NCI-H226 (cell line): ENCODE data around the gene VSTM2B.
"Not testable (repeated sequence)": the region's sequence is repeated elsewhere in the genome, so short reads cannot be mapped to it uniquely, and the experiment has no call there.

Experiments used
- DNase-seq: peaks from one replicate; pipeline ENCODE4 v3.0.0-alpha.2; 2015

The VSTM2B gene

DNA sequence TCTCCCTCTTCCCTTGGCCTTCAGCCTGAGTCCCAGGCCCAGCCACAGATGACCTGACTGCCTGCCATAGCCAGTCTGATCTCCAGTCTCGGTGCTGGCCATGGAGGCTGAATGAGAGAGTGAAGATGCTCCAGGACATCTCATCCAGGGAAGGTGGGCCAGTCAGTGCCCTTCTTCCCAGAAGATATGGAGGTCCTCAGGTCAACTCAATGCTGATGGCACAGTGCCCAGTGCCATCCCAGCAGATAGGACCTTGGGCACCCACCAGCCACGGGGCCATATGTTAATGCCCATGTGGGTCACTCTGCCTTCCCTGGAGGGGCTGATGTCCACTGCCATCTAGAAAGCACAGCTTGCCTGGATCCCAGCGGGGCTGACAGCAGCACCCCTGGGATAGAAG is 7.2 kb downstream of the VSTM2B start:
- DNase-seq, result no peak

- no peak for DNase-seq
These were observed 8.1 kb downstream of the VSTM2B start for GRCh38 chr19:29533578-29534544.

DNA sequence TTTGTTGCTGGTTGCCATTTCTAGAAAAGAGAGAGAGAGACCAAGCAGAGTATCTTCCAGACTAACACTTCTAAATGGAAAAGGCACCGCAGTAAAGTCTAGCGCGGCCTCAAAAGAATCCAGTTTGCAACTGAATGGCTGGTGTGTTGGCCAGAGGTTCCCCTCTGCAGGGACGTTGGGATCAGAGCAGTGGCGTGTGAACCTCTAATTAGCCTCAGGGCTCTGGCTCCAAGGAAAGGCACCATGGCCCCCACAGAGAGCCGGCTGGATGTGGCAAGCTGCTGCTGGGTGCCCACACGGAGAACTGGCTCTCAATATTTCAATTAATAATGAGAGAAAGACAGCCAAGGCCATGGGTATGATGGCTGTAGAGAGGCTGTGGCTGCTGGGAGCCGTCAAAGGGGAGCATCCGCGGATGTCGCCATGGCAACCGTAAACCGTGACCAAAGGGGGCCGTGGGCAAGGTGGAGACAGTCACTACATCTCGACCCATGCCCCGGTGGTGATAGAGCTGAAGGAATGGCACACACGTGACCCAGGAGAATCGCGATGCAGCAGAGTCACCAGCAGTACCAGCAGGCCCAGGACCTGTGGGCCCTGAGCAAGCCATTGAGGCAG is 9.5 kb downstream of the VSTM2B start:
- no peak for DNase-seq

DNA sequence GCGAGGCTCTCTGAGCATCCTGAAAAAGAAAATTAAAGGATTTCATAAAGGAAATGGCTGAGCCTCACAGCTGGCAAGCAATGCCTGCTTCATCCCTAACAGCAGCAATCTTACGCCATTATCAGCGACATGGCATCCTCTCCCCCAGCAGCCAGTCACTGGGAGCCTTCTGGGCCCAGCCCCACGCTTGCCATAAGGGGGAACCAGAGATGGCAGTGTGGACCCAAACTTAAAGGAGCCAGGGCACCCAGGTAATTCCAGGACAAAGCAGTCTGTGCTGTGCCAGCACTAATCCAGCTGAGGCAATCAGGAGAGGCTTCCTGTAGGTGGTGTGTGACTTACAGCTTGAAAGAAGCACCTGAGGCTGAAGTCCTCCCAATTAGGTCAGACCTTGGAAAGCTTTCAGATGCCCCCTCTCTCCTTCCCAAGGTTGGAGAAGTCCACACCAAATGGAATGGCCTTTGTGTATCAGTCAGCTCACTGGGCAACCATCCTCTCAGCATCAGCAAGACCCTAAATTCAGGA is 10.3 kb downstream of the VSTM2B start:
- no peak for DNase-seq

GRCh38 chr19:29537181-29537580 is 11.4 kb downstream of the VSTM2B start:
- no peak for DNase-seq

DNA sequence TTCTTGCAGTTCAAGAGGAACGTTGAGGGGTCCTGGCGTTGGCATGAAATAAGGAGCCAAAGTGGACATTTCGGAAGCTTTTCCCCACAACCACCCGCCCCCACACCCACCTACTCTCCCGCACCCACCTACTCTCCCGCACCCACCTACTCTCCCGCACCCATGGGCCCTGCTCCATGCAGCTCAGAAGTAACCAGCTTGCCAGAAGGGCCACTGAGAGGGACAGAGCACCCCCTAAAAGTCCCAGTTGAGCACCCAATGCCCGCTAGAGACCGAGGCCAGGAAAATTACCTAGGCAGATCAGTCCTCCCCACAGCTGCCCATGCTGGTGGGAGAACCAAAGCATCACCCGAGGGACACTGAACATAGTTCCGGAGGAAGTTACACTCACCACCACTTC is 11.8 kb downstream of the VSTM2B start:
- no peak for DNase-seq

- DNase-seq, result no peak
These were observed 12.4 kb downstream of the VSTM2B start for GRCh38 chr19:29538146-29538545.

DNA sequence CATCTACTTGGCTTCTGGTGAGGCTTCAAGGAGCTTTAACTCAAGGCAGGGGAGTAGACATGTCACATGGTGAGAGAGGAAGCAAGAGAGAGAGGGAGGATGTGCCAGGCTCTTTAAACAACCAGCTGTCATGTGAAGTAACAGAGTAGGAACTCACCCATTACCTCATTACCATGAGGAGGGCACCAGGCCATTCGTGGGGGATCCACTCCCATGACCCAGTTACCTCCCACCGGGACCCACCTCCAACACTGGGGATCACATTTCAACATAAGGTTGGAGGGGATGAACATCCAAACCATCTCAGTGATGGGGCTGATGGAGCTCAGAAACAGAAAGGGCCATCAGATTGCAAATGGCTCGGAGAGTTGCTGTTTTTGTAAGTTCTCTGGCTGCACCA is 12.9 kb downstream of the VSTM2B start:
- no peak for DNase-seq

GRCh38 chr19:29539131-29539530 is 13.3 kb downstream of the VSTM2B start:
- no peak for DNase-seq

DNA sequence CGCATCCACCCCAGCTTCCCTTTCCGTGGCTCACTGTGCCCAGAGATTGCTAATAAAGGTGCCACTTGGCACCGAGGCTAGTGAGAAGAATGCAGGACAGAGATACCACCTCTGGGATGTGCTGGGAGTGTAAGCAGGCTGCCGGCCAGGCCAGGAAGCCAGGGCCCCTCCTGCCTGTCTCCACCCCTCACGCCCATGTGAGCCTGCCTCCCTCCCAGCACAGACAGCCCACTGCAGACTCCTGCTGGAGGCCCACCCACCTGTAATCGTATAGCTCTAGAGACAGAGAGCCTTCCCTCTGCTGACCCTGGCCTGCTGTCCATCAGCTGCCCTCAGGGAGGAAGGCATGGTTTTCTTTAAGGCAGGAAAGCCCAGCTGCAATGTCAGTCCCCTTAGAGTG is 13.9 kb downstream of the VSTM2B start:
- DNase-seq, result no peak

DNA sequence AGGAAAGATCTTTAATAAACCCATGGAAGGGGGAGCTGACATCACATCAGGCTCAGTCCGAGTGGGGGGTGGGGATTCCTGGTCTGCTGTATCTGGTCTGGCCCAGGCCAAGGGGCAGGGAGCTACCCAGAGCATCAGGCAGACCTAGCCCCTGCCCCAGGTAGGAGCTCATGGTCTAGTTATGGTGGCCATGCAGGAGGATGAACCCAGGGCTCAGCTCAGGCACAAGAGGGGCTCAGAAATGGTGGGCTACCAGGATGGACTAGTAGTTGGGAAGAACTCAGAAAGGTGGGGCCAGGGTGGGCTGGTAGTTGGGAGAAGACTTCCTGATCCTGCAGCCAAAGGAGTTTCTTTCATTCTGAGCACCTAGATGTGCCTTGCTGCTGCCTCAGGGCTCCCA is 14.3 kb downstream of the VSTM2B start:
- DNase-seq, result no peak

DNA sequence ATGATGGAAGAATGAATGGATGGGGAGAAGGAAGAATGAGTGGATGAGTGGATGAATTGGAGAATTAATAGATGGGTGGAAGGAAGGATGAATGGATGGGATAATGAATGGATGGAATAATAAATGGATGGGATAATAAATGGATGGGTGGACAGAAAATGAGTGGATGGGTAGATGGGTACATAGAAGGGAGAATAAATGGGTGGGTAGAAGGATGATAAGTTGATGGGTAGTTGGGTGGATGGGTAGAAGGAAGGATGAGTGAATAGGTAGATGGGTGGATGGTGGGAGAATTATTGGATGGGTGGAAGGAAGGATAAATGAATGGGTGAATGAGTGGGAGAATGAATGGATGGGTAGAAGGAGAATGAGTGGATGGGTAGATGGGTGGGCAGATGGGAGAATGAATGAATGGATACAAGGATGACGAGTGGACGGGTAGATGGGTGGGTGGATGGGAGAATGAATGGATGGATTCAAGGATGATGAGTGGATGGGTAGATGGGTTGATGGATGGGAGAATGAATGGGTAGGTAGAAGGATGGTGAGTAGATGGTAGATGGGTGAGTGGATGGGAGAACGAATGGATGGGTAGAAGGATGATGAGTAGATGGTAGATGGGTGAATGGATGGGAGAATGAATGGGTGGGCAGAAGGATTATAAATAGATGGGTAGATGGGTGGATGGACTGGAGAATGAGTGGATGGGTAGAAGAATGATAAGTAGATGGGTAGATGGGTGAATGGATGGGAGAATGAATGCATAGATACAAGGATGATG is 15.9 kb downstream of the VSTM2B start:
- DNase-seq, result no peak

GRCh38 chr19:29542327-29542726 is 16.5 kb downstream of the VSTM2B start:
- DNase-seq, result no peak

DNA sequence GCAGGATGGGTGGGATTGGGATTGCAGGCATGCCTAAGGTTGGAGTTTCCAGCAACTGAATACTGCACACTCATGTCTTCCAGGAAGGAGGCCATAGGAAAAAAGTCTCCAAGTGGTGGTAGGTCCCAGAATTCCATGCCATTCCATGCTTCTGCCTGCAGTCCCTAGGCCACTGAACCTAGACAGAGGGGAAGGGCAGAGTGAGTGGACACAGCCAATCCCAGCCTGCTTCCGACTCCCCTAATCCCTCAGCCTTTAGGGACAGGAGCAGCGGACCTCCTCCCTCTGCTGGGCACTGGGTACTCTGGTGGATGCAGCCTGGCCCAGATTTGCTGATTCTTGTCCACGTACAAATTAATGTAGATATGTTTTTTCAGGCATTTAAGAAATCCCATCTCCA is 17.0 kb downstream of the VSTM2B start:
- no peak for DNase-seq

DNA sequence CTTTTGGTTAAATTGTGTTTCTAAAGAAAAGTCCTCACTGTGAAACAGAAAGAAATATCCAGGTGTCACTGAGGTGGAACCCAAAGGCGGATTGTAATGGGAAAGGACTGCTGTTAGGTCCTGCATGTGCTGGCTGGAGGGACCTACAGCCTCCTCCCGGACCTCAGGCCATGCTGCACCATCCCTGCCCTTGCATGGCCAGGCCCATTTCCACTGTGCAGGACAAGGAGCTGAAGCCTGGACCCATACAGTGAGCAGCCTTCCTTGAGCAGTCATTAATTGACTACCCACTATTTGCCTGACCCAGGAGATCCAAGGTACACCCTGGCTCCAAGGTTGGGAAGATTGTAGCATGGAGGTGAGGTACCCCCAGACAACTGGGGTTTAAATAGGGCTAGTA is 17.6 kb downstream of the VSTM2B start:
- DNase-seq, result no peak

GRCh38 chr19:29544656-29545360 is 19.0 kb downstream of the VSTM2B start:
- DNase-seq, result no peak

DNA sequence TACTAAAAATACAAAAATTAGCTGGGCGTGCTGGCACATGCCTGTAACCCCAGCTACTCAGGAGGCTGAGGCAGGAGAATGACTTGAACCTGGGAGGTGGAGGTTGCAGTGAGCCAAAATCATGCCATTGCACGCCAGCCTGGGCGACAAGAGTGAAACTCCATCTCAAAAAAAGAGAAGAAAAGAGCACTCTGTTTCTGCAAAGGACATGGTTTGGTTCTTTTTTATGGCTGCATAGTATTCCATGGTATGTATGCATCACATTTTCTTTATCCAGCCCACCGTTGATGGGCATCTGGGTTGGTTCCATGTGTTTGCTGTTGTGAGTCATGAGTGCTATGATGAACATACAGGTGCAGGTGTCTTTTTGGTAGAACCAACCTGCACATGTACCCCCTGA is 19.7 kb downstream of the VSTM2B start:
- not testable (repeated sequence) for DNase-seq

DNA sequence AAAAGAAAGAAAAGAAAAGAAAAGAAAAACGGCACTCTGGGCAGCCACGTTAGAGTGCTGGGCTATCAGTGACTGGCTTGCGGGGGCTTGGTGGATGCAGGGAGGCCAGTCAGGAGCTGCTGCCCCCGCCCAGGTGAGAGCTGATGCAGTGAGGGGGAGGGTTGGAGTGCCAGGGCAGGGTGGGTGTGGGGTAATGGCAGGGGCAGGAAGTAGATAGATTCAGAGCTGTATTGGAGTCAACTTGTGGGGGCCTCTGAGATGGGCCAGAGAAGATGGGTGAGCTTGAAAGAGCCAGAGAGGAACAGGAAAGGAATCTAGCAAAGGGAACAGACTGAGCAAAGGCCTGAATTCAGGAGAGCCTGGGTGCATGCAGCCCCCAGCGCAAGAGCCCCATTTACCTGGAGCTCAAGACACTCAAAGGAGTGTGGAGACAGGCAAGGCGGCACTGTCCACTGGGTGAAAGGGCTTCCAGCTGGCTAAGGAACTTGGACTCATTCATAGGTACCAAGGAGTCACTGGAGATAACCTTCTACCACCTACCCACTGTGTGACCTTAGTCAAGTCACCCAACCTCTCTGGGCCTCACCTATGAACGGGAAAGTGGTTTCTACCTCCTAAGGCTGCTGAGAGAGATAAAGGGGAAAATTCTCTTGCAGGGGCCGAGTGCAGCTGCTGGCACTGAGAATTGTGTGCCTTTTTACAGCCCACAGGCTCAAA is 20.2 kb downstream of the VSTM2B start:
- DNase-seq, result no peak

- DNase-seq, result no peak
These were observed 20.9 kb downstream of the VSTM2B start for GRCh38 chr19:29546583-29547190.

GRCh38 chr19:29547361-29547960 is 21.7 kb downstream of the VSTM2B start:
- DNase-seq, result no peak

DNA sequence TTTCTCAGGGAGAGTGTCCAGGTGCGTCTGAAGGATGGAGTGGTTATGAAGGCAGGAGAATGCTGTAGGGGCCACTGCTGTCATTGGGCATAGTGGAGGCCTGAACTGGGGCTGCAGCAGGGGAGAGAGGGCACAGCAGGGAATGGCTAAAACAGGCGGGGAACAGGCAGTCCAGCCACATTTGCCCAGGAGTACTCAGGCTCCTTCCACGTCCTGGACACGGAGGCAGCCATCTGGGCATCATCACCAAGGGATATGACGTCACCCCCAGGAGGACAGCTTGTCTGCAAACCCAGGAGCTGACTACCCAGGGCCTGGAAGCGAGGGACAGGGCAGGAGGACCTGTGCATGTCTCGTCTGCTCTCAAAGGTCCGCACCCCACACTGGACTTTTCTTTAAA is 22.2 kb downstream of the VSTM2B start:
- no peak for DNase-seq
